ENCODE results near the gene ZNF575.

Gene ZNF575

GRCh38 chr19:43574424-43575155 is 41.6 kb downstream of the ZNF575 start:
- DNase-seq (ENCODE audit: low spot score) = no peak

- peak; percentile 99 for DNase-seq (ENCODE audit: low spot score)
Measured at GRCh38 chr19:43575156-43575950, 42.4 kb downstream of the ZNF575 start, which contains the start of the genes PINLYP and XRCC1. PINLYP (plus strand) TSS chr19:43575801; CDS start chr19:43577192, 1,391 bp downstream. XRCC1 (minus strand) TSS chr19:43575527; CDS start chr19:43575458, 69 bp downstream.

GRCh38 chr19:43575955-43576878 is 43.2 kb downstream of the ZNF575 start:
- DNase-seq (ENCODE audit: low spot score) = no peak

- no peak for DNase-seq (ENCODE audit: low spot score)
Measured at GRCh38 chr19:43578787-43579186, 45.8 kb downstream of the ZNF575 start.

- DNase-seq (ENCODE audit: low spot score) = no peak
Measured at GRCh38 chr19:43581467-43581866, 48.5 kb downstream of the ZNF575 start.

GRCh38 chr19:43582495-43582894 is 49.5 kb downstream of the ZNF575 start:
- no peak for DNase-seq (ENCODE audit: low spot score)

GRCh38 chr19:43584484-43584883 is 51.5 kb downstream of the ZNF575 start:
- no peak for DNase-seq (ENCODE audit: low spot score)
